NCI-H1930 (cell line): Measurements from ENCODE around the gene TGFBR2.
"Not testable (repeated sequence)": the region's sequence is repeated elsewhere in the genome, so short reads cannot be mapped to it uniquely, and the experiment has no call there.

Experiments
- DNase-seq, 2 experiments: peaks; one replicate each; lab custom pipeline; 2025; lab: John Stamatoyannopoulos, UW

TGFBR2 gene

DNA sequence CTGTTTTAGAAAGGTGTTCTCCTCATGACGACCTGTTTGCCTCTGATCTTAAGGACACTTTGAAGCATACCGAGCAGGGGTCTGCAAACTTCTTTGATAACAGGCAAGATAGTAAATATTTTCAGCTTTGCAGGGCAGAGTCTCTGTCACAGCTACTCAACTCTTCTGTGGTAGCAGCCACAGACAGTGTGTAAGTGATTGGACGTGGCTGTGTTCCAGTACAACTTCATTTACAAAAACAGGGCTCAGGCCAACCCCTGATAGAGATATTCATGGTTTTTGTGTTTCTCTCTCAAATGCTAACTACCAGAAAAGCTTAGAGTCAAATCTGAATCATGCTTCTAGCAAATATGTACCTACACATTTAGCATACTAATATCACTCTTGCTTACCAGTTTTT is 51.5 kb downstream of the TGFBR2 start:
- DNase-seq: no peak

- no peak for DNase-seq
Observed at GRCh38 chr3:30658328-30659052, 52.1 kb downstream of the TGFBR2 start.

GRCh38 chr3:30659270-30660130 is 53.1 kb downstream of the TGFBR2 start:
- DNase-seq: no peak

DNA sequence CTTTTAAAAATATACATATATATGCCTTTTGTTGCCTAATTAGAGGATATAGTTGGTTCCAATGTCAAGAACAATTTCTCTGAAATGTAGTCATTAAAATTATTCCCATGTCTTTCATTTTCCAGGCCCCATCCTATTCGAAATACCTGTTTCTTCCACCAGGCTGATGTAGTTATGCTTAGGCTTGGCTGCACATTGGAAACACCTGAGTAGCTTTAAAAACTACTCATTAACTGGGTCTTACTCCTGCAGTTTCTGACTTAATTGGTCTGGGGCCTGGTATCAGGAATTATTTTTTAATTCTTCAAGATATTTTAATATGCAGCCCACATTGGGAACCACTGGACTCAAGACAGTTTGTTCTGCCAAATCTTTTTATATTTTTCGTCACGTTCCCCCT is 53.7 kb downstream of the TGFBR2 start:
- no peak for DNase-seq

- DNase-seq: no peak
Observed at GRCh38 chr3:30660656-30661055, 54.3 kb downstream of the TGFBR2 start.

DNA sequence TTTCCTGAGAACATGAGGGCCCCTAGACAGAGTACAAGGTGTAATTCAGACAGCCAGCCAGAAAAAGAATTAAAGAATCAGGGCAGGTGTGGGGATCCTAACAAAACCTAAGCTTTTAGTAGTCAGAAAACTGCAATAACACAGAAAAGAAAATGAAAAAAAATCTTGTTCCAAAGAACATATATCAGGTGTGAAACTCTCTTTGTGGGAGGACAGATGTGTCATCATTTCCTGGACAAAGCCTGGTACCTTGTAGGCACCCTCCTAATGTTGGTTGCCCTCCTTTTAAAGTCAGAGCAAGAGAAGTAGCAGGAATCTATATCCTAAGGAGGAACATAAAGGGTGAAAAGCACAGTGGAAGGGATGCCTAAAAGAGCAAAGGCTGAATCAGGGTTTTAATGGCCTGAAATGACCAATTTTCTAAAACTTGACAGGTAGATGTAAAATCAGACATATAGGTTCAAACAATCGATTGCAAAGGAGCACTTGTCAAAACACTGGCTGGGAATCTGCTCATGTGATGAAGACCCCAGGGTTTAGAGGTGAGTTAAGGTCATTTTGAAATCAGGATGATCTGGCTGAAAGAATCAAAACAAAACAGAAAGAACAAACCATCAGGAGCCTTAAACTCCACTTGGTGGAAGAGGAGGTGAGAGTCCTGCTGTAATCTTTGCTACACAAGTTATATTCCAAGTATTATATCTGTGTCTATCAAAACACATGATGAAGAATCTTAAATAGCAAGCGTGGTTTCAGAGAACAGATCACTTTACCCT is 54.9 kb downstream of the TGFBR2 start:
- no peak for DNase-seq

DNA sequence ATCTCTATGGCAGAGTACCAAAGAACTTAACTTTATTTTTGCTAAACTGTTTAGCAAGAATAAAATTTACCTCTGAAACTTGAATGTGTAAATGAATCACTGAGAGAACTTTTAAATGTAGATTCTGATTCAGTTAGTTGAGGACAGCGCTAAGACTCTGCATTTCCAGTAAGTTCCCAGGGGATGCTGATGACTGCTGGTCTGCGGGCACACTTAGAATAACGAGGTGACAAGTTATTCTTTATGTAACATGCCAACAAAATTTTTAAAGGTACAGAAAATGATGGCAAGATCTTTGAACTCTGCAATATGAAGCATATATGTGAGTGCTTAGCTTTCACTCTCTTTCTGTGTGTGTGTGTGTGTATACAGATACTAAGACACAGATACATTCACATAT is 56.4 kb downstream of the TGFBR2 start:
- no peak for DNase-seq

GRCh38 chr3:30663533-30664241 is 57.3 kb downstream of the TGFBR2 start:
- DNase-seq: no peak

DNA sequence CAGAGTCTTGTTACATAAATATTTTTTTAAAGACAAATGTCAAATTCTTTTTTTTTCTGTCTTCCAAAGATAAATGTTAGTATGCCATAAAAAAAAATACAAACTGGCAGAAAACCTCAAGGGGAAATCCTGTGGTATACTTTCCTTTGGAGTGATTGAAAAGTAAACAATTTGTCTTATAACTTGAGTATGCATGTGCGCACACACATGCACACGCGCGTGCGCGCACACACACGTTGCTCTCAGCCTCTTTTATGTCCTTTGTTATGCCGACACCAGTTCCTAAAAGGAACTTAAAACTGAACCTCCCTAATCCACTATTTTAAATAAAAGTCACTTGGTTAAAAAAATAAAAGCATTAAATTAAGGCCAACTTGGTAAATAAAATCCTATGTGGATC is 58.1 kb downstream of the TGFBR2 start:
- no peak for DNase-seq

DNA sequence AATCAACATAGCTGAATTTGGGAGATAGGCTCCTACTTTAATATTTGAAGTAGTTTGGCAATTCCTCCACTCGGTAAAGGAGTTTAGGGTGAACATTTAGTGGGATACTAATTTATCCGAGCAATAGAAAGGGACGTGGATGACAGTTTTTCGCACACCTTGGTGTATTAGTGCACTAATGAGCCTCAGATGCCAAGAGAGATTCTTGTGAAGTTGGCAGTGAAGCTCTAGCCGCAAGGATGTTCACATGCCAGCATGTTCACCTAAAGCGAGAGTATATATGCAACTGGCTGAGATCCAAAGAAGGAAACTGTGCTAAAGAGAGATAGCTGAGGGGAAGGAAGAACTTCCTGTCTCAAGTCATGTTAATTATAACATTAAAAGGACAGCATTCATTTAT is 58.5 kb downstream of the TGFBR2 start:
- no peak for DNase-seq

DNA sequence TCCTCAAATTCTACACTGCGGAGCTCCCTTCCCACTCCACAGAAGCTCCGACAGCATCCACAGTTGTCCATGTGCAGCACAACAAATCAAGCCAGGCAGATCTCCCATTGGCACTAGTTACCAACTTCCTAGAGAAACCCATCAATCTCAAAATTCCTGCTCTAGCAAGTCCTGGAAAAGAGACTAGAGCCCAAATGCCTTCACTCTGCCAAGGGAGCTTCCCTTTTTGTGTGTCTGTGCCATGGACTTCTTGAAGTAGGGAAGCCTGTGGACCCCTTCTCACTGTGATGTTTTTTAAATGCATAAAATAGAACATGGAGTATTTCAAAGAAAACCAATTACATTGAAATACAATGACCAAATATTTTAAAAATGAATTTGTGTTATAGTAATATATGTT is 59.1 kb downstream of the TGFBR2 start:
- no peak for DNase-seq

DNA sequence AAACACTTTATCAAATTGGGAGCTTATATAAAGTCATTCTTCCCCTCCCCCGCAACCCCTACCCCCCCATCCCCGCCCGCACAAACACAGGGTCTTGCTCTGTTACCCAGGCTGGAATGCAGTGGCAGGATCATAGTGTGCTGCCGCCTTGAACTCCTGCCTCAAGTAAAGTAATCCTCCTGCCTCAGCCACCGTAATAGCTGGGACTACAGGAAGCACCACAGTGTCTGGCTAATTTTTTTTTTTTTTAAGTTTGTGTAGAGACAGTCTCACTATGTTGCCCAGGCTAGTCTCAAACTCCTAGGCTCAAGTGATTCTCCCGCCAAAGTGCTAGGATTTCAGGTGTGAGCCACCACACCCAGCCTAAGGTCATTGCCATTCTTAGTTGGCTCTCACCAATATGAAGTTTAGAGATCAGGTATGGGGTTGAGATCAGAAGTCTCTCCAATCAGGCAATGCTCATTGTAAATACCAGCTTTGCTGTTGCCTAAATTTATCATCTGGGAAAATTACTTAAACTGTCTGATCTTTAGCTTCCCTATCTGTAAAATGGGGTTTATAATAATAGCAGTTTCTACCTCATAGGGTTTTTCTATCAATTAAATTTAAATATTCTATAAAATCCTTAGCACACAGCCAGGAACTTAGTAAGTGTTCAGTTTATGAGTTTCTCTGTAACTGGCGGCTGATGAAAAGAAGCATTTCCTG is 60.3 kb downstream of the TGFBR2 start:
- DNase-seq: no peak

DNA sequence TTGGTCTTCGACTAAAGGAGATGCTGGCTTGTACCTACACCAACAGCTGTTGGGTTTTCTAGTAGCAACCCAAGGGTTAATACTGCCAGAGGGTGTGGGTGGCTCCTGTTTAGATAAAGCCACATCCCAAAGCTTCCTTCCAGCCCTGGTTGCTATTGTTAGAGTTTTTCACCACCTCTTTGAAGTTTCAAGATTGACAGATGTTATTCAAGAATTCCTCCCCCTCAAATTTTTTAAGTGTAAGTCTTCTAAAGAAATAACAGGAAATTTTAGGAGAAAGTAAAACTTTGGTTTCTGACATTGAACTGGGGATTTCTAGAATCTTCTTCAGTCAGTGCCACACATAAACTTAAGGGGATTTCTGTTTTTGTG is 60.9 kb downstream of the TGFBR2 start:
- DNase-seq: no peak

DNA sequence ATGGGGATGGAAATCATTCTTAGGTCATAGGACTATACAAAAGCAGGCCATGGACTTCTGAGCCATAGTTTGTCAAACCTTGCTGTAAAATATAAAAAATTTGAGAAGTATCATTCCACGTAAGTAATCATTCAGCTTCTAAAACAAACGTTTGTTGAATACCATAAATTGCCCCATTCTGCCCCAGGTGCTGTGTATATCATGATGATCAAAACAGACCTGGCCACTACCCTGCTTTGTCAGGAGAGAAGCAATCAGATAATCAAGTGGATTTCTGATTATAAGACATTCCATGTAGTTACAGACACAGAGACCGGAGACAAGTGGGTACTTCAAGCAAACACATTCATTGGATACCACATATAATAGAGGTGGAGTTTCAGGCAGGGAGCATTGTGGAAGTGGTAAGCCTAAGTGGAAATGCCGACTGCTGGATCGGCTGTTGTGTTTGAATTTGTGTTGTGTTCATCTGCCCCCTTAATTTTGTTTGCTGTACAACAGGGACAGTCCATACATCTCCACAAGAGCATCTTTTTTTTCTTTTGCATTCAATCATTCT is 61.7 kb downstream of the TGFBR2 start:
- DNase-seq: no peak

GRCh38 chr3:30669360-30669934 is 63.0 kb downstream of the TGFBR2 start:
- not testable (repeated sequence) for DNase-seq

DNA sequence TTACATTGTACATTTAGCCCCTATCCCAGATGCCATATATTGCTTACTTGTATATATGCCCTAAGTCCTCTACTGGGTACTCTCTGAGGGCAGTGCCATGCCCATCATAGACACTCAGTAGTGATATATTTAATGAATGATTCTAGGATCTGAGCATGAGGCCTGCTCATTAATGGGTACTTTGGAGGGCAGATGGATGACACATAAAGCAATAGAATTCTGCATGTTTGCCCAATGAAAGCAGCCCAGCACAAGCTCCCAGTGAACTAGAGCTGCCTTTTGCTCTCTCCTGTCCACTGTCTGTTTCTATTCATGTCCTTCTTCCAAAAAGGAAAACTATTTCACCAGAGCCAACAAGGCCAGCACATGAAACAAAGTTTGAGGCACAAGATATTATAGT is 63.9 kb downstream of the TGFBR2 start:
- no peak for DNase-seq

GRCh38 chr3:30671527-30672286 is 65.3 kb downstream of the TGFBR2 start:
- DNase-seq: no peak

DNA sequence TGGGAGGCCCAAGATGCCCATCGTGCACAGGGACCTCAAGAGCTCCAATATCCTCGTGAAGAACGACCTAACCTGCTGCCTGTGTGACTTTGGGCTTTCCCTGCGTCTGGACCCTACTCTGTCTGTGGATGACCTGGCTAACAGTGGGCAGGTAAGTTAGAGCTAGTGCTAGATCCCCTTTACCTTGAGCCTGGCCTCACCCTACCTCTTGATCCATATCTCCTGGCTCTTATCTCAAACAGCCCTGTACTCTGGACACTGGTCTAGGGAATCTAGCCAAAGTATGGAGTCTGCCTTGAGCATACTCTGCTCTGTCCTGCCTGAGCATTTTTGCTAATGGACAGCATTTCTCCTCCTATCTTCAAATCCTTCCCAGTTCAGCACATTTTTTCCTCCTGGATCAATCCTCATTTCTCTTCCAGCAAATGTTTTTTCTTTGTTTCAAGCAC is 65.9 kb downstream of the TGFBR2 start:
- DNase-seq: no peak

DNA sequence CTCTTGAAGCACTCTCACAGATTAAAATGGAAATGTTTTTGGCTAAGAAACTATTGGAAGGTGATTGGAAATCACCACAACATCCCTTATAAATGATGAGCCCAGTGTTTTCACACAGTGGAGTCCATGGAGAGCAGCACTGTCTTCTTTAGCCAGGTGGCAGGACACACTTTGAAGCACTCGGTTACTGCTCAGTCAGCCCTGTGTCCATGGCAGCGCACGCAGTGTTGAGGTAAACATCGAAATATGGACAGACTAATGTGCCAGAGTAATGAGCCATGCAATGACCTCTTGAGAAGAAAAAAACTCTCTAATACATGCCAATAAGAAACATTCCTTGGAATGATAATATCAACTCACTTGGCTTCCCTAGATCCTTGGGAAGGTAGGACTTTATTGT is 66.6 kb downstream of the TGFBR2 start:
- DNase-seq: no peak
